Measurements from ENCODE around the gene TMCO6.

TMCO6 gene

GRCh38 chr5:140674629-140675028, 35.4 kb downstream of the TMCO6 start:
- Mint-ChIP-seq H3K36me3 (peaks cover 76% of the 10 kb centered on the region), H3K27me3 (no peaks in the 10 kb centered on the region), H3K9me3 (no peaks in the 10 kb centered on the region), H3K4me3 (no peak overlapping the region), H3K4me1 (no peaks in the 10 kb centered on the region), H3K27ac (no peak overlapping the region)
- ATAC-seq = no peak

- Mint-ChIP-seq H3K4me1 (no peaks in the 10 kb centered on the region), H3K27me3 (no peaks in the 10 kb centered on the region), H3K27ac (no peak overlapping the region), H3K4me3 (no peak overlapping the region), H3K36me3 (peaks cover 70% of the 10 kb centered on the region), H3K9me3 (no peaks in the 10 kb centered on the region)
- no peak for ATAC-seq
Observed at GRCh38 chr5:140677947-140678346, 38.7 kb downstream of the TMCO6 start.

GRCh38 chr5:140678993-140679392, 39.7 kb downstream of the TMCO6 start:
- Mint-ChIP-seq H3K27ac (no peak overlapping the region), H3K9me3 (no peaks in the 10 kb centered on the region), H3K4me3 (no peak overlapping the region), H3K4me1 (no peaks in the 10 kb centered on the region), H3K36me3 (peaks cover 65% of the 10 kb centered on the region), H3K27me3 (no peaks in the 10 kb centered on the region)
- ATAC-seq = no peak

- H3K36me3 Mint-ChIP-seq = peaks cover 14% of the 10 kb centered on the region
- peak overlapping the region; percentile 99 for H3K4me3 Mint-ChIP-seq
- H3K27me3 Mint-ChIP-seq = no peaks in the 10 kb centered on the region
- no peaks in the 10 kb centered on the region for H3K9me3 Mint-ChIP-seq
- peak overlapping the region; percentile 95 for H3K27ac Mint-ChIP-seq
- no peak for ATAC-seq
- peaks cover 25% of the 10 kb centered on the region for H3K4me1 Mint-ChIP-seq
Observed at GRCh38 chr5:140690376-140690932, 51.2 kb downstream of the TMCO6 start.

GRCh38 chr5:140690941-140691924, 52.0 kb downstream of the TMCO6 start, which contains the start of the genes HARS1 and HARS2:
TSS of gene HARS1 (minus strand) at chr5:140691370. CDS start at chr5:140691304, 66 bp downstream.
TSS of gene HARS2 (plus strand) at chr5:140691455. CDS start at chr5:140691649, 194 bp downstream.
- peaks cover 22% of the 10 kb centered on the region for H3K36me3 Mint-ChIP-seq
- ATAC-seq = peak; percentile 99
- no peaks in the 10 kb centered on the region for H3K9me3 Mint-ChIP-seq
- peaks cover 25% of the 10 kb centered on the region for H3K4me1 Mint-ChIP-seq
- H3K4me3 Mint-ChIP-seq = peak within 1 kb of the TSS; percentile 99
- no peaks in the 10 kb centered on the region for H3K27me3 Mint-ChIP-seq
- H3K27ac Mint-ChIP-seq = peak within 1 kb of the TSS; percentile 95

DNA sequence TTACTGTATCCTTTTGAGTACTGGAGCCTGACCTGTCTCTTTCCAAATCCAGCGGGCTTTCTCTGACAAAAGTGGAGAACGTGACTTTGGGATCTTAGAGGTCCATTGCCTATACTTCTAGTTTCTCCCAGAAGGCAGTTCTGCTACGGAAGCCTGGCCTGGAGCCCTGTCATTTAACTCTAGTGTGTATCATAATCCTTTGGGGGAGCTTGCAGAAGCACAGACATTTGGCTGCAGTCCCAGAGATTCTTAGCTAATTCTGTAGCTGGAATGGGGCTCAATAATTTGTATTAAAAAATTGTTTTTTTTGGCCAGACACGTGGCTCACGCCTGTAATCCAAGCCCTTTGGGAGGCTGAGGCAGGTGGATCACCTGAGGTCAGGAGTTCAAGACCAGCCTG, 55.0 kb downstream of the TMCO6 start:
- peaks cover 25% of the 10 kb centered on the region for H3K4me1 Mint-ChIP-seq
- H3K4me3 Mint-ChIP-seq = no peak overlapping the region
- ATAC-seq = no peak
- H3K27ac Mint-ChIP-seq = no peak overlapping the region
- peaks cover 50% of the 10 kb centered on the region for H3K36me3 Mint-ChIP-seq
- no peaks in the 10 kb centered on the region for H3K9me3 Mint-ChIP-seq
- no peaks in the 10 kb centered on the region for H3K27me3 Mint-ChIP-seq

Data from stimulated activated memory B cell treated with anti-CD40 and anti-IgM and Interleukin-4, amounts not matched to agents 10 μg/mL and 1 μg/mL and 100 μg/mL, for 72 hours (primary cell).